GM12878 (cell line): ENCODE results near the gene PNLIPRP2. TPM values are rescaled to one million over a fixed set of nuclear protein-coding genes. Genes with fewer than 3 reads are reported as not detected.

Experiments
- ATAC-seq: fragments of 200-7000 bp; cut with Tn5 transposase; 3 replicates; pipeline ENCODE4 v1.9.1; 2020; ENCODE audit warnings: mild to moderate bottlenecking, moderate library complexity
- BruUV-seq: library from RNA; stranded (reverse); fragments of 400-500 nt; replicated peaks from 2 replicates; lab custom pipeline; 2021; lab: Mats Ljungman, UMichigan
- CTCF ChIA-PET: fragments of 300-600 bp; sonication (Branson Sonifier 250); formaldehyde crosslinking; extraction: SDS; loops from one replicate; lab custom pipeline; 2021; ENCODE audit warnings: inconsistent platforms; lab: Yijun Ruan, JAX
- POLR2A ChIA-PET: fragments of 350-600 bp; formaldehyde crosslinking; extraction: SDS; loops from one replicate; lab custom pipeline; 2021; ENCODE audit warnings: inconsistent platforms; lab: Charles Lee
- RAD21 ChIA-PET: fragments of 300-600 bp; sonication (Branson Sonifier 250); formaldehyde crosslinking; loops from one replicate; lab custom pipeline; 2023; ENCODE audit warnings: antibody characterized with exemption; ENCODE audit not compliant: unreplicated experiment; lab: Charles Lee
- SMC1A ChIA-PET: fragments of 300-600 bp; sonication (Branson Sonifier 250); formaldehyde crosslinking; loops from one replicate; lab custom pipeline; 2023; ENCODE audit not compliant: unreplicated experiment, uncharacterized antibody; lab: Charles Lee
- DNase-seq: peaks from one replicate; pipeline ENCODE4 v3.0.0-alpha.2; 2011; ENCODE audit warnings: low read depth, low spot score
- FAIRE-seq: peaks from 3 replicates; lab custom pipeline; 2011; peaks lifted over from hg19 to GRCh38; lab: Jason Lieb, UNC
- H2AFZ ChIP-seq: 2 replicates; pipeline ENCODE4 v1.6.0; 2011; ENCODE audit warnings: low read depth, low read length, control low read depth; ENCODE audit not compliant: control insufficient read depth
- H3K27ac ChIP-seq: 2 replicates; pipeline ENCODE4 v1.5.1; 2011; ENCODE audit warnings: control low read depth; ENCODE audit not compliant: control insufficient read depth, insufficient read depth
- H3K27me3 ChIP-seq, 2 experiments: replicated peaks in 1 of 2; 2 replicates each; pipeline versions ENCODE4 v1.6.0 to v1.6.1; 2011; ENCODE audit warnings: low read length in 1 of 2; ENCODE audit not compliant: control insufficient read depth in 2 of 2, insufficient read depth in 2 of 2
- H3K36me3 ChIP-seq, 2 experiments: 2 replicates each; pipeline ENCODE4 v1.5.1; 2011; ENCODE audit warnings: low read length in 1 of 2; ENCODE audit not compliant: control insufficient read depth in 2 of 2, insufficient read depth in 2 of 2
- H3K4me1 ChIP-seq: 2 replicates; pipeline ENCODE4 v1.6.1; 2011; ENCODE audit warnings: mild to moderate bottlenecking, low read length, moderate library complexity, mixed read lengths; ENCODE audit not compliant: control insufficient read depth, insufficient read depth
- H3K4me2 ChIP-seq: 2 replicates; pipeline ENCODE4 v1.6.0; 2011; ENCODE audit warnings: control low read depth; ENCODE audit not compliant: control insufficient read depth, insufficient read depth
- H3K4me3 ChIP-seq: fragments of 200-600 bp; sonication (generic); 2 replicates; pipeline ENCODE4 v1.5.1; 2016
- H3K79me2 ChIP-seq: 2 replicates; pipeline ENCODE4 v1.6.0; 2011; ENCODE audit warnings: low read length; ENCODE audit not compliant: control insufficient read depth, insufficient read depth
- H3K9ac ChIP-seq: 2 replicates; pipeline ENCODE4 v1.8.0; 2011; ENCODE audit warnings: low read length, control low read depth, mixed read lengths; ENCODE audit not compliant: control insufficient read depth, insufficient read depth
- H3K9me3 ChIP-seq: replicated peaks from 3 replicates; pipeline ENCODE4 v1.5.1; 2011; ENCODE audit warnings: mild to moderate bottlenecking, low read length; ENCODE audit not compliant: control insufficient read depth, insufficient read depth
- H4K20me1 ChIP-seq: 2 replicates; pipeline ENCODE4 v1.6.0; 2011; ENCODE audit not compliant: control insufficient read depth, insufficient read depth
- EP300 ChIP-seq, 2 experiments: fragments of 150-350 bp in 1 of 2; IDR thresholded peaks; 2 replicates each; pipeline ENCODE4 v1.6.1; 2011 to 2012; ENCODE audit warnings: low read depth in 2 of 2, low read length in 2 of 2, borderline replicate concordance in 1 of 2, improper control_type of control experiment in 1 of 2, inconsistent platforms in 1 of 2; ENCODE audit not compliant: control insufficient read depth in 1 of 2
- HSF1 ChIP-seq: fragments of 150-350 bp; IDR thresholded peaks from 2 replicates; pipeline ENCODE4 v1.6.1; 2014; ENCODE audit warnings: mild to moderate bottlenecking, low read depth, low read length
- YY1 ChIP-seq: IDR thresholded peaks from 2 replicates; pipeline ENCODE4 v1.6.1; 2011; ENCODE audit warnings: low read depth, mild to moderate bottlenecking, low read length
- WGBS: methylation state at CpG from one replicate; pipeline ENCODE4 v1.1.6; 2016; ENCODE audit warnings: low lambda C conversion rate; ENCODE audit not compliant: insufficient replicate concordance, insufficient coverage; ENCODE audit errors: missing lambda C conversion rate; 5-methylcytosine and 5-hydroxymethylcytosine counted together
- in situ Hi-C: fragments of 300-500 bp; cut with MboI; formaldehyde crosslinking; loops from 9 replicates; pipeline ENCODE4 v1.14.3; 2018; ENCODE audit warnings: mixed read lengths
- intact Hi-C: fragments of 100-400 bp; cut with micrococcal nuclease; formaldehyde crosslinking; loops from one replicate; pipeline ENCODE4 v1.14.2; 2022; ENCODE audit not compliant: unreplicated experiment
- polyA plus RNA-seq, 11 experiments: library from polyadenylated mRNA; depleted of rRNA in 4 of 11; unstranded in 6 of 11; stranded (reverse) in 5 of 11; fragments of >200 nt; fragmentation: Nextera tagmentation in 4 of 11; fragmentation: Illumina TruSeq in 1 of 11; extraction: Ambion mirVana in 4 of 11; extraction: Trizol in 1 of 11; gene quantifications; 1 replicate in 1 of 11; 2 replicates in 10 of 11; pipeline versions ENCODE4 v1.2.1 to v1.2.3, GENCODE V29; 2011 to 2016; ENCODE audit warnings: inconsistent platforms in 2 of 11, missing spikeins in 2 of 11, low read depth in 1 of 11
- total RNA-seq, 4 experiments: library from RNA; depleted of rRNA in 3 of 4; stranded (reverse); fragments of >200 nt in 3 of 4; fragmentation: Illumina TruSeq in 1 of 4; extraction: Trizol in 1 of 4; gene quantifications; 2 replicates each; pipeline versions ENCODE4 v1.2.1 to v1.2.3, GENCODE V29; 2013 to 2021

The PNLIPRP2 gene
- total and polyA plus RNA-seq, 10 of the 15 experiments (the other 5 are each of a cell fraction or from before 2014, with no cell fraction given): 0.33 TPM; not detected in 9

GRCh38 chr10:116688241-116688711 lies 67.5 kb downstream of the PNLIPRP2 start (continued):
- TF ChIP-seq EP300 (IDR thresholded peaks at IDR 0.05; ENCODE audit: borderline replicate concordance in 1 of 2, control insufficient read depth in 1 of 2, low read depth in 2 of 2, low read length in 2 of 2): no peak

- Histone ChIP-seq H3K4me3 (no peak overlapping the region), H3K9me3 (no peaks in the 10 kb centered on the region), H2AFZ (no peak overlapping the region), H3K9ac (no peak overlapping the region), H4K20me1 (no peaks in the 10 kb centered on the region), H3K79me2 (no peaks in the 10 kb centered on the region), H3K4me1 (no peaks in the 10 kb centered on the region), H3K27ac (no peak overlapping the region), H3K36me3 (no peaks in the 10 kb centered on the region), H3K4me2 (no peak overlapping the region), H3K27me3 (no peaks in the 10 kb centered on the region)
- DNase-seq (no peak), FAIRE-seq (no peak), ATAC-seq (no peak)
- intact Hi-C loops (no loop called here), in situ Hi-C loops (loop anchor here (10.0 kb wide), 1 partner anchor 96 kb away; no protein-coding TSS in a partner anchor)
- no peak for TF ChIP-seq HSF1
- no peak for TF ChIP-seq YY1
- SMC1A ChIA-PET: interaction anchor here (1.2 kb wide), 1 partner anchor 487 kb away, joined by 3 read pairs; no protein-coding TSS in a partner anchor
- BruUV-seq: no TSS peak
- RAD21 ChIA-PET: interaction anchor here (1.8 kb wide), 1 partner anchor 99 kb away, joined by 5 read pairs; no protein-coding TSS in a partner anchor
- CTCF ChIA-PET: interaction anchor here (1.5 kb wide), 1 partner anchor 11 kb away, joined by 3 read pairs; no protein-coding TSS in a partner anchor
- 46% methylated on average over 7 of the region's 7 CpGs for WGBS
- POLR2A ChIA-PET: no interaction called here
These were observed 68.2 kb downstream of the PNLIPRP2 start for GRCh38 chr10:116688741-116689495.
